GM19023 (cell line): Measurements from ENCODE around the gene HDAC4.

ENCODE experiments used
- ATAC-seq: cut with Tn5 transposase; IDR thresholded peaks from one replicate; pipeline ENCODE4 v1.9.1; 2021; ENCODE audit warnings: mild to moderate bottlenecking, moderate library complexity; ENCODE audit not compliant: unreplicated experiment

The HDAC4 gene

GRCh38 chr2:239244625-239245024, 156.2 kb downstream of the HDAC4 start:
- ATAC-seq, result no peak

GRCh38 chr2:239241431-239241960, 159.3 kb downstream of the HDAC4 start:
- ATAC-seq, result no peak

- ATAC-seq, result no peak
Measured at GRCh38 chr2:239240414-239240881, 160.4 kb downstream of the HDAC4 start.

- ATAC-seq, result no peak
Measured at GRCh38 chr2:239239607-239240413, 161.0 kb downstream of the HDAC4 start.

- no peak for ATAC-seq
Measured at GRCh38 chr2:239238839-239239606, 161.8 kb downstream of the HDAC4 start.

- ATAC-seq, result no peak
Measured at GRCh38 chr2:239238381-239238780, 162.4 kb downstream of the HDAC4 start.

GRCh38 chr2:239236808-239237205, 164.0 kb downstream of the HDAC4 start:
- no peak for ATAC-seq

- ATAC-seq, result no peak
Measured at GRCh38 chr2:239236043-239236807, 164.6 kb downstream of the HDAC4 start.

GRCh38 chr2:239235311-239235710, 165.5 kb downstream of the HDAC4 start:
- ATAC-seq, result no peak

GRCh38 chr2:239234191-239235175, 166.3 kb downstream of the HDAC4 start:
- no peak for ATAC-seq

GRCh38 chr2:239233576-239233975, 167.2 kb downstream of the HDAC4 start:
- no peak for ATAC-seq

GRCh38 chr2:239232195-239232578, 168.6 kb downstream of the HDAC4 start:
- ATAC-seq, result no peak

- ATAC-seq, result no peak
Measured at GRCh38 chr2:239231231-239232194, 169.3 kb downstream of the HDAC4 start.

- ATAC-seq, result no peak
Measured at GRCh38 chr2:239230318-239231052, 170.3 kb downstream of the HDAC4 start.

GRCh38 chr2:239229545-239230279, 171.1 kb downstream of the HDAC4 start:
- no peak for ATAC-seq

GRCh38 chr2:239227661-239228371, 173.0 kb downstream of the HDAC4 start:
- ATAC-seq, result no peak
